Adrenal gland (tissue), 5 donors: ENCODE measurements around the gene DENND2A.

ENCODE experiments used
- CTCF ChIP-seq, 6 experiments: fragments of 450-650 bp in 4 of 6; fragments of 200-600 bp in 2 of 6; sonication (generic) in 1 of 6; IDR thresholded peaks; 1 replicate in 5 of 6; 2 replicates in 1 of 6; pipeline versions ENCODE4 v1.5.1 to v1.8.0; 2016 to 2021; ENCODE audit warnings: antibody characterized with exemption in 6 of 6, mild to moderate bottlenecking in 2 of 6, moderate library complexity in 1 of 6
- POLR2A ChIP-seq, 2 donors: fragments of 450-650 bp; IDR thresholded peaks; one replicate each; pipeline ENCODE4 v1.6.1; 2017; ENCODE audit warnings: antibody characterized with exemption in 2 of 2, mild to moderate bottlenecking in 2 of 2, moderate library complexity in 1 of 2
- donor health status: DM: no; HTN: no; CAD: no.

DNA sequence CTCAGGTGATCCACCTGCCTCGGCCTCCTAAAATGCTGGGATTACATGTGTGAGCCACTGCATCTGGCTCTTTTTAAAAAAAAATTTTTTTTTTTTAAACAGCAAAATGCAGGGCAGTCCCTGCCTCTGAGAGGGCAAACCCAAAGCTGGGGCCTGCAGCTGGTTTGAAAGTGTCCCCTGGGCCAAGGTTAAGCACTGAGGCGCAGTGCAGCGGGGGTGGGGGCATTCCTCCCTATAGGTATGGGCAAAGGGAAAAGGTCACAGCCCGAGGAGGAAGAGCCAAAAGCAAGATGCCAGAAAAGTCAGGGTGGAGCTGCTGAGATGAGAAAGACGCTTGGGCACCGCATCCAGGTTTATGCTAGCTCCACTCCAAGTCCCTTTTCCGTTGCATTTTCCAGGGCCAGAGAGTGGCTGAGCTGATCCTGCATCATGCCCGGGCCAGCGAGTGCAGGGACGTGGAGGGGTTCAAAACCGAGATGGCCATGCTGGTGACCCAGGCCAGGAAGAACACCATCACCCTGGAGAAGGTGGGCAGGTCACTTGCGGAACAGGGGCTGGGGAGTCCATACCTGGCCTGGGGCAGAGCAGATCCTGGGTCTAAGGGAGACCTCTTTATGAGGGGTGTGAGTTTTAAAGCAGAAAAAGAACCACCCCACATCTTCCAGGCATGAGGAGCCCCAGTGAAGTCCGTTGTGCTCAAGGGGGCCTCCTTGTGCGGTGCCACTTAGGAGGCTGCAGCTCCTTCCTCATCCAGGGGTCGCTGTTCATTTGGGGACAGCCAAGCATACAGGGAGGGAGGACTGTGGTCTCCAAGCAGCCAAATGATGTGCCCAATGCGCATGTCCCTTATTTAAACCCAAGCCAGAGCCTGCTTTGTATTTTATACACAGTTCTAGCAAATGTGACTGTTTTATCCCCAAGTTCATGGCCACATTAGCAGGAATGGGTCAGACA, 48.9 kb upstream of the DENND2A start:
- TF ChIP-seq CTCF (IDR thresholded peaks at IDR 0.05) (no peak), POLR2A (IDR thresholded peaks at IDR 0.05) (no peak)
